GM19025 (cell line): ENCODE results near the gene TXNDC11.

Experiments used
- ATAC-seq: cut with Tn5 transposase; IDR thresholded peaks from one replicate; pipeline ENCODE4 v1.9.1; 2021; ENCODE audit warnings: mild to moderate bottlenecking, low read depth, moderate library complexity; ENCODE audit not compliant: unreplicated experiment

The TXNDC11 gene

DNA sequence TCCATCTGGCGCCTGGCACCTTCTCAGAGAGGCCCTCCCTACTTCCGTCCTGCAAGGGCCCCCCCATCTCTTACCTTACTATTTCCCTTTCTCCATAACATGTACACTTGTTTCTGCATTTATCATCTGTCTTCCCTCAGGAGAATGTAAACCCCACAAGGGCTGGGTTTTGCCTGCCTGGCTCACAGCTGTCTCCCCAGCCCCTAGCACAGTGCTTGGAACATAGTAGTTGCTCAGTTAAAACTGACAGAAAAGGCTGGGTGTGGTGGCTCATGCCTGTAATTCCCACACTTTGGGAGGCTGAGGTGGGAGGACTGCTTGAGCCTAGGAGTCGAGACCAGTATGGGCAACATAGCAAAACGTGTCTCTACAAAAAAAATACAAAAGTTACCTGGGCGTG is 80.1 kb downstream of the TXNDC11 start:
- no peak for ATAC-seq

DNA sequence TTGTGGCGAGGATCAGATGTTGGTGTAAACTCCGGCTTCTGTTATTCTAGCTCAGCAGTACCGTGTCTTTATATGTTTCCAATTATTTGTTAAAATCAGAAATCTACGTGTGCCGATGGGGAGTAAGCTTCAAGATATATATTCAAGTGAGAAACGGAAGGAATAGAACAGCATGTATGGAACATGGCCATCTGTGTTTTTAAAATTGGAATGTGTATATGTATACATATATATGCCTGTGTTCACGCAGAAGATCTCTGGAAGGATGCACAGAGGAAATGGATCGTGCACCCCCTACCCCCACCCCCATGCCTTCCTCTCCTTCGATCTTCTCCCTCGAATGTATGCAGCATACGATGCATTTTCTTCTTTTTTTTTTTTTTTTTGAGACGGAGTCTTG is 82.1 kb downstream of the TXNDC11 start:
- ATAC-seq: no peak

DNA sequence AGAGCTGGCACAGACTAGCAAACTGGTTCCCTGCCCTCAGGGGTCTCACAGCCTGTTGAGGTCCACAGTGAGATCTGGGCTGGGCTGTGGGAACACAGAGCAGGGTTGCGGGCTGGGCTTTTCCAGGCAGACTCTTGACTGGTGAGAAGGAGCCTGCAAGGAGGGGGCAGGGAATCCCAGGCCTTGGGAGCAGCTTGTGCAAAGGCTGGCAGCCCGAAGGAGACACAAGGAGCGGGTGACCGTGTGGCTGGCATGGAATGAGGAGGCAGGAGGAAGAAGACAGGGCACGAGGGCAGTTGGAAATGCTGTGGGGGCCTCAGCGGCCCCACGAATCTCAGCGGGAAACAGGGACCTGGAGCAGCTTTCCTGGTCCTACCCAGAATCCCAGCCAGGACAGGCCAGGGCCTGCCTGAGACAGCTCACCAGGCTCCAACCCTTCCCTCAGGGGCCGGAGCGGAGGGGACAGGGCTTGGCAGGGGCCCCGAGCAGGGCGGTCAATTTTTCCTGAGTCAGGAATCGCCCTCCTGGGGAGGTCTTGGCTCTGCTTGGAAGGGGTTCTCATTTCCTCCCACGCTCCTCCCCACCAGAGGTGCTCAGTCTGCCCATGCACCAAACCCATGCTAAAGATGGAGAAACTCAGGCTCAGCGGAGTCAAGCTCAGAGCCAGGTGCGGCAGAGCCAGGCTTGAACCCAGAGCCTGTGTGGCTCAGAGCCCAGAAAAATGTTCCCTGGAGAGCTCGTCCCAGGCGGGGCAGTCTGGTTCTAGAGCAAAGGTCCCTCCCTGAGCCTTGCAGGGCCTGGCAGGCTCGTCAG is 83.6 kb downstream of the TXNDC11 start:
- ATAC-seq: no peak

DNA sequence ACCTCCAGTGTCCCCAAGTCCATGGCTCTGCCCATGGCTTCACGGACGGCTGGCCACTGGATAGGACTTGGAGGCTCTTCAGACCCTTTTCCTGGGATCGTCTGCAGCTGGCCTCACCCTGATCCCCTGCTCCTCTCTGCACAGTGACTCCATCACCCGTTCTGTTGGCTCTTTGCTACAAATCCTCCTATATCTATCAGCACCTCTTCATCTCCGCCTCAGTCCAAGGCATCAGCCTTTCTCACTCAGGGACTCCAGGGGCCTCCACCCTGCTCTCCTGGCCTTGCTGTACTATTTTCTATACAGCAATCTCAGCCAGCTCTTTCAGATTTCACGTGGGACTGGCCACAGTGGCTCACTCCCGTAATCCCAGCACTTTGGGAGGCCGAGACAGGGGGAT is 85.1 kb downstream of the TXNDC11 start:
- ATAC-seq: no peak

DNA sequence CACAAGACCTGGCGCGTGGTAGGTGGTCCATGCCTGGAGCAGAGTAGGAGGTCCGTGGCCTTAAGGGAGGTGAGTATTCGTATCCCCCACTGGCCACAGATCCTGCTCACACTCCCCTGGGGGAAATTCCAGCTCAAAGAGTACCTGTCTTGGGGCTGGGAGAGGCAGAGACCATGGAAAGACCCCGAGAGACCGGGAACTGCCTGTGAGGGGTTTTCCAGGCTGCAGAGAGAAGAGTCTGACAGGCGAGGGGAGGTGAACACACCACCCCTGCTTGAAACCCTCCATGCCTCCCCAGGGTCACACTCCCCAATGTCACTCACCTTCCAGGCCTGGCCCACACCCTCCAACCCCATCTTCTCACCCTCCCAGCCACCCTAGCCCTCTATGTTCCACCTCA is 87.0 kb downstream of the TXNDC11 start:
- ATAC-seq: no peak

DNA sequence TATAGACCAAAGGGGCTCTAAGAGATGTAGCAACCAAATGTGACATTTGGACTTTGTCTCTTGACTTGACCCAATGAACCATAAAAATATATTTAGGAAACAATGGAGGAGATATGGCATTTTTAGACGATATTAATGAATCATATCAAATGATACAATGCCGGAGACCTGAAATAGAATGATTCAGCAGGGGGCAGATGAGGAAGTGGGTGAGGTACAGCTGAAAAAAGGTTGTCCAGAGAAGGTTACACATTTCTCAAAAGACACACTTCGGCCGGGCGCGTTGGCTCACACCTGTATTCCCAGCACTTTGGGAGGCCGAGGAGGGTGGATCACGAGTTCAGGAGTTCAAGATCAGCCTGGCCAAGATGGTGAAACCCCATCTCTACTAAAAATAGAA is 90.9 kb downstream of the TXNDC11 start:
- ATAC-seq: no peak

DNA sequence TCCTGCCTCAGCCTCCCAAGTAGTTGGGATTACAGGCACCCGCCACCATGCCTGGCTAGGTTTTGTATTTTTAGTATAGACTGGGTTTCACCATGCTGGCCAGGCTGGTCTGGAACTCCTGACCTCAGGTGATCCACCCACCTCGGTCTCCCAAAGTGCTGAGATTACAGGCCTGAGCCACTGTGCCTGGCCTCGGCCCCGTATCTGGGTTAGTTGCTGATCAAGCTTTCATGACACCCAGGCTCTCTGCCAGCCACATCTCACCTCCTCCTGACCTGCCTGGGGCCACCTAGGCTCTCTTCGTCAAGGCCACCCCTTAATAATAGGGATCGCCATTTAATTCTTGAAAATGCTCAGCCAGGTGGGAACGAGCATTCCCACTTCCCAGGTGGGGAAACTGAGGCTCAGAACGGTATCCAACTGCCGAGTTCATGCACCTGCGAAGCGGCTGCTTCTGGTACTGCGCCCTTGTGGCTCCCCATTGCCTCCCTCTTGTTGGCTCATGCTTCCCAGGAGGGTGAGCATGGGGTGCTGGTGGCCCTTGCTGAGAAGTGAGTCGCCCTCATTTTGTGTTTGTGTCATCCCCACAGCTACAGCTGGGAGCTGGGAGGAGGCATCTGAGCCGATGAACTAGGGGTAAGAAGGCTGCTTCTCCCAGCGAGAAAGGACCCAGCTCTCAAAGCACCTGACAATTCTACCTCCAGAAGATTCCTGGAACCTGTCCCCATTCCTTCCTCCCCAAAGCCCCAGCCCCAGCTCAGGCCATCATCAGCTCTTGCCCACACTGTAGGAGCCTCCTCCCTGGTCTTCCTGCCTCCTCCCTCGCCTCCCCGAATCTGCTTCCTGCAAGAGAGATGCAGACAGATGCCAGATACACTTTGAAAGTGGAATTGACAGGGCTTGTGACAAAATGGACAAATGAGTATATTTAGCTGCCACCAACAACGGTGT is 91.7 kb downstream of the TXNDC11 start:
- ATAC-seq: no peak

DNA sequence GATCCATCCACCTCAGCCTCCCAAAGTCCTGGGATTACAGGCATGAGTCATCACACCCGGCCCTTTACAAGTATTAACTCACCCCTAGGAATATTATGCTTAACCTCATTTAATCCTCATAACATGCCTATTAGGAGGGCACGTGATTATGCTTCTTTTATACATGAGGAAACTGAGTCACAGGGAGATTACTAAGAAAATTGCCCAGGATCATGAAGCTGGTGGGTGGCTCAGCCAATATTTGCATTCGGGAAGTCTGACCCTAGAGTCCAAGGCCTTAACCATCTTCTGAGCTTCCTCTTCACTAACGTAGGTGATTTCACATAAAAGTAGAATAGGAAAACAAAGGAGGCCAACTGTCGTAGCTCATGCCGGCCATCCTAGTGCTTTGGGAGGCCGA is 93.4 kb downstream of the TXNDC11 start:
- ATAC-seq: no peak

DNA sequence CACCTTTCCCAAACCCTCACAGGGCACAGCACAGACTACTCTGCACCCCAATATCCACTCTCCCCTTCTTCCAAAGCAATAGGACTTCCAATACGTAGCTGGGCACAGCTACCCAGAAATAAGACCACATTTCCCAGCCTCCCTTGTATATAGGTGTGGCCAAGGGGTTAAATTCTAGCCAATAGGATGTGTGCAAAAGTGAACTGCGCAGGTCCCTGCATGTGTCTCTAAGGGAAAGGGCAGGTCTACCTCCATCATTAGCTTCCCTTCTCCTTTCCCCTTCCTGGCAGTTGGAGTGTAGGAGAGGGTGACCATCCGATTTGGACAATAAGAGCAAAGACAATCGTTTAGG is 99.9 kb downstream of the TXNDC11 start:
- ATAC-seq: no peak

DNA sequence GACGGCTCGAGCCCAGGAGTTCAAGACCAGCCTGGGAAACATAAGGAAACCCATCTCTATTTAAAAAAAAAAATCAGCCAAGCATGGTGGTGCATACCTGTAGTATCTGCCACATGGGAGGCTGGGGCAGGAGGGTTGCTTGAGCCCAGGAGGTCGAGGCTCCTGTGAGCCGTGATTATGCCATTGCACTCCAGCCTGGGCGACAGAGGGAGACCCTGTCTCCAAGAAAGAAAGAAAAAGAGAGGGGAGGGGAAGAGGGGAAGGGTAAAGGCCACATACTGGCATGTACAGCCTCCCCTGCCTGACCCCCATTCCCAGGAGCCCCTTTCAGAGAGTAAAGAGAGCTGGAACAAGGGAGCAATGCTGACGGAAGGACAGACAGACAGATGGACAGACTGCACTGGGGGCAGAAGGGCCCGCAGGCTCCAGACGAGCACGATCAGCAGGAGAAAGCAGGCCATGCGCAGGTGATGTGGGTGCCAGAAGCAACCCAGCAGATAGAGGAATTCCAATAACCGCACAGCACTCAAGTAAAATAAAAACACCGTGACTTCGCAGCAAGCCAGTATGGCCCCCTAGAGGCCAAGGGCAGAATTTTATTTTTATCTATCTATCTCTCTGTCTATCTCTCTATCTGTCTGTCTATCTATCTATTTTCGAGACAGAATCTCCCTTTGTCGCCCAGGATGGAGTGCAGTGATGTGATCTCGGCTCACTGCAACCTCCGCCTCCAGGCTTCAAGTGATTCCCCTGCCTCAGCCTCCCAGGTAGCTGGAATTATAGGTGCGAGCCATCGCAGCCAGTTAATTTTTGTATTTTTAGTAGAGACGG is 101.5 kb downstream of the TXNDC11 start:
- no peak for ATAC-seq

DNA sequence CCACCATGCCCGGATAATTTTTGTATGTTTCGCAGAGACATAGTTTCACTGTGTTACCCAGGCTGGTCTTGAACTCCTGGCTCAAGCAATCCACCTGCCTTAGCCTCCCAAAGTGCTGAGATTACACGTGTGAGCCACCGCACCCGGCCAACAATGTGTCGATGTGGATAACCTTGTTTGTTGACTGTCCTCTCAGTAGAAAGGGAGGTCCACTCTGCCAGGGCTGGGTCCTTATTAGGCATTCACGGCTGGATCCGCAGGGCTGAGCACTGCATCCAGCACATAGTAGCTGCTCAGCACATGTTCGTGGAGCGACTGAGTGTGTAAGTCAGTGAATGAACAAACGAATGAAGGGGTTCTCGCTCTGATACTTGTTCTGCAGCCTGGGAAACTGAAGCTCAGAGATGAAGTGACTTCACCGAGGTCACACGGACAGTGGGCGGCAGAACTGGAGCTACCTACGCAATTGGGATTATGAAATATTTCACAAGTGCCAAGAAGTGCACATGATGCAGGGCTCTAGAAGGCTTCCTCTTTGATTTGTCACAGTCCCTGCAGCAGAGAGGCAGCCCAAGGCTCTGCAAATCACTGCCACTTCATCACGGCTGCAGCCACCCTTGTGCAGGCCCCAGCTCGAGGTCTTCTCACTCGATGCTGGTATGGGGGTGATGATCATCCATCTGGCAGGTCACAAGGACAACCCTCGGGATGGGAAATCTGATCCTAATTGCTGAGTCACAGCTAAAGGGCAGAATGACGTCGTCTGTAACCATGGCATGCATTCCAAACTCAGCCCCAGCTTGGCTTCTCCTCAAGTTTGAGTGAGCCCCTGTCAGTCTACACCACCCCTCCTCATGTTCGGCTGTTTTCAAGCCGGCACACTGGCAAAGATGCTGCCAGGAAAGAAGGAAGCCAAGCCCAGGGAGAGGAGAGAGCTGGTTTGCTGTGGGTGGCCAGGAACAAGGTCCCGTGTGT is 102.4 kb downstream of the TXNDC11 start:
- ATAC-seq: no peak

DNA sequence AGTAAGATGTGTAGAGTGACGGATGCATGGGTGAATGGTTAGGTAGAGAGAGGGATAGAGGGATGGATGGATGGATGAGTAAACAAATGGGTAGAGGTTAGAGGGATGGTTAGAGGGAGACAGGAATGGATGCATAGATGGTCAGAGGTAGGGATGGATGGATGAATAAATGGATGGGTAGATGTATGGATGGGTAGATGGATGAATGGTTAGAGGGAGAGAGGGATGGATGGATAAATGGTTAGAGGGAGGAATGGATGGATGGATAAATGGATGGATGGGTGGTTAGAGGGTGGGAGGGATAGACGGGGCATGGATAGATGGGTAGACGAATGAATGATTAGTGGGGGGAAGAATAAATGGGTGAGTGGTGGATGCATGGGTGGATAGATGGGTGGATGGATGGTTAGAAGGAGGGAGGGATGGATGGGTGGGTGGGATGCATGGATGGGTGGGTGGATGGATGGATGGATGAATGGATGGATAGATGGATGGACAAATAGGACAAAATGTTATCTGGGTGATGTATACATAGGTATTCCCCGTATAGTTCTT is 103.6 kb downstream of the TXNDC11 start:
- no peak for ATAC-seq

DNA sequence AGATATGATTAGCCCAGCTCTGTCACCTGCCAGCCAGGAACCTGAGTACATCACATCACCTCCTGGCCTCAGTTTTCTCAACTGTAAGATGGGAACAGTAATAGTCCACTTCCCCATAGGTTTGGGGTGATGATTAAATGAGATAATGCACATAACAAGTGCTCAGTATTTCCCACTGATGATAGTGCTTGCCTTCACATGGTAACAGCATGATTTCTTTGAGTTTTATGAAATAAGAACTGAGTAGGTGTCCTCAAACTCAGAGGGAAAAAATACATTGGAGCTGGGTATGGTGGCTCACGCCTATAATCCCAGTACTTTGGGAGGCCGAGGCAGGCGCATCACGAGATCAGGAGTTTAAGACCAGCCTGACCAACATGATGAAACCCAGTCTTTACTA is 104.5 kb downstream of the TXNDC11 start:
- ATAC-seq: no peak

DNA sequence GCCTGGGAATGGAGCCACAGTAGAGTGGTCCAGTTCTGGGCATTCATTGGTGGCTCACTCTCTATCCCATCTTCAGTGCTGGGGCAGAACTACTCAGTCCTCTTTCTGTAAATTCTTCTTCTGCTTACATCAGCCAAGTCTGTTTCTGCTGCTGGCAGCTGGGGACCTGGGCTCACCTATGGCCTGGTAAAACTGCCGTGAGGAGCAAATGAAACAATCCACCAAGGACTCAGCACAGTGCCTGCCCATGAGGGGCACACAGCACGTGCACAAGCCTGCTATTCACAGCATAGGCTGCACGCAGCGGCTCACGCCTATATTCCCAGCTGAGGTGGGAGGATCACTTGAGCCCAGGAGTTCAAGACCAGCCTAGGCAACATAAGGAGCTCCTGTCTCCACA is 105.3 kb downstream of the TXNDC11 start:
- no peak for ATAC-seq

DNA sequence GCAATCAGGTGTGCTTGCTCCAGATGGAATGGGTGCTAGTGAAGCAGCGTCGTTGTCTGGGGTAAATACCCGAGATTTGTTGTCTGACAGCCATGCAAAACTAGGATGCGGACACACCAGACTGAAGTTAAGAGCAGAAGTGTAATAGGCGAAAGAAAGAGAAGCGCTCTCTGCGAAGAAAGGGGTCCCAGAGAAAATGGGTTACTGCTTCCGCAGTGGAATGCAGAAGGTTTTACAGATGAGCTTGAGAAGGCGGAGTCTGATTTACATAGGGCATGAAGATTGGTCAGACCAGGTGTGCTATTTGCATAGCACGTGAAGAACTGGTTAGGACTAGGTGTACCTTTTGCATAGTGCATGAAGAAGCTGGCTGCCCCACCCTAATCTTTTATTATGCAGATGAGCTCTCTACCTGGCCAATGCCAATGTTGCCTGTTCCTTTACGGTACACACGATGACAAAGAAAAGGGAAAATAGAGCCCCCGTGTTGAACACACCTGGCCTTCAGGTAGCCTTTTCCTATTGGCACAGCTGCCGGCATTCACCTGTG is 106.4 kb downstream of the TXNDC11 start:
- no peak for ATAC-seq

DNA sequence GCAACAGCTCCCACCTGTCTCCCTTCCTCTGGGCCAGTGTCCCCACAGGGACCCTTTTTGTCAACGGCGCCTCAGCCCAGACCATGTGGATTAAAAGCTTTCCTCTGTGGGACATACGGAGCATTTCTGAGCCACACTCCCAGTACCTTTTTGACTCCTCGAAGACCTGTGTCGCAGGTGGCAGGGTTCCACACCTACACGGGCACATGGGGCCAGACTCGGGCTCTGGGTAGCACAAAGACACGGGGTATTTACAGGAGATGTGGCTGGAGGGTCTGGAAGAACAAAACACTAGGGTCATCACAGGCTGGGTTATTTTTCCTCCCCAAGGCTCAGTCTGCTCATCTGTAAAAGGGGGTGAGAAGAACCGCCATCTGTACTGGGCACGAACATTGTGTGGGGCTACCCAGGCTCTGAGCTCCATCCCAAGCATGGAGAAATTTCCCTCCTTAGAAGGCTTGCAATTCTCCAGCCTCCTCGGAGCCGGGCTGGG is 106.9 kb downstream of the TXNDC11 start:
- no peak for ATAC-seq

DNA sequence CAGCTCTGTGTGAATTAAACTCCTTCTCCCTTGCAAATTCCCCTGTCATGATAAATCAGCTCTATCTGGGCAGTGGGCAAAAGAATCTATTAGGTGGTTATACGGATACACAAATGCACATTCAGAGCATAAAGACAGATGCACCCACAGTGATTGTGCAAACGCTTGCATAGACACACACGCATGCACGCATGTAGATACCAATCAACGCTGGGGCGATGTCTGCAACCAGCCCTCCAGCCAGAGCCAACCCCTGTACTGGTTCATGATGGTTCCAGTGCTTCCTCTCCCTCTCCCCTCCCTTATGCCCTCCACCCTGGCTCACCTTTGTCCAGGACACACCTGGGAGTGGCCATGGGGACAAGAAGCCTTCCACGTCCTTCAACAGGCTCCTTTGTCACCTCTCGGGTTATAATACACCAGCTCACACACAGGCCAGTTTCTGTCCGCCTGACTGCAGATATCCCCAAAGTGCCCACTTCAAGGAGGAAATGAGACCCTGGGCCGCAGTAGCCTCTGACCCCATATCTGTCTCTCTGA is 107.5 kb downstream of the TXNDC11 start:
- no peak for ATAC-seq

DNA sequence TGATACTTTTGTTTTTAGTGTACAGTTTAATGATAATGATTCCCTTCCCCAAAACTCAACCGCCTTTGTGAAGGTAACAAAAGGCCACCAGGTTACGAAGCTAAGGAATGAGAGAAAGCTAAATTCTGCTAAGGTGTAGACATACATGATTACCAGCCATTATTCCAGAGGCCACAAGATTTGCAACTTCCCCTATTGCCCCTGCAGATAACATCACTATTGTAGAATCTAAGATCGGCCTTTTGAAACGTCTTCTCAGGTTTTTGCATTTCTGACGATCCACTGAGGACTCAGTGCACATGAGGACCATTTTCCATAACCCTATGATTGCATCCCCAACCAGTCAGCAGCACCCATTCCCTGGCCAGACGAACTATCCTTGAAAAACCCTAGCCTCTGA is 108.3 kb downstream of the TXNDC11 start:
- no peak for ATAC-seq

DNA sequence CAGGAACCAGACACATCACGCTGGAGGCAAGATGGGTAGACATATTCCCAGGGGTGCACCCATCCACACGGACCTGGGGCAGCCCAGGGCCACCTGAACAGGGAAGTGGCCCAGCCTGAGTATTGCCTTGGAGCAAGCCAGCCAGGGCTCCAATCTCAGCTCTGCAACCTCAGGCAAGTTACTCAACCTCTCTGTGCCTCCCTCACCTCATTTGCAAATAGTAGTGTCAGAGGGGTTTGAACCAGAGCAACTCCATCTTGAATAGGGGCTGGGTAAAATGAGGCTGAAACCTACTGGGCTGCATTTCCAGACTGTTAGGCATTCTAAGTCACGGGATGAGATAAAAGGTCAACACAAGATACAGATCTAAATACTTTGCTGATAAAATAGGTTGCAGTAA is 109.5 kb downstream of the TXNDC11 start:
- ATAC-seq: no peak
